Hepatocyte (in vitro differentiated cells): ENCODE measurements around the gene WASF3. TPM values are rescaled to one million over a fixed set of nuclear protein-coding genes. Genes with fewer than 3 reads are reported as not detected.

Experiments used
- DNase-seq: peaks from one replicate; pipeline ENCODE4 v3.0.0-alpha.2; 2016; ENCODE audit warnings: low spot score
- H2AFZ ChIP-seq: fragments of 200-600 bp; sonication (generic); 2 replicates; pipeline ENCODE4 v1.6.0; 2016; ENCODE audit warnings: antibody characterized with exemption, mild to moderate bottlenecking
- H3K27ac ChIP-seq: fragments of 200-600 bp; sonication (generic); 2 replicates; pipeline ENCODE4 v1.5.1; 2016; ENCODE audit warnings: mild to moderate bottlenecking
- H3K27me3 ChIP-seq: fragments of 200-600 bp; sonication (generic); 2 replicates; pipeline ENCODE4 v1.6.1; 2016
- H3K36me3 ChIP-seq: fragments of 200-600 bp; sonication (generic); replicated peaks from 2 replicates; pipeline ENCODE4 v1.5.1; 2016; ENCODE audit warnings: low read depth; ENCODE audit not compliant: insufficient read depth
- H3K4me1 ChIP-seq: fragments of 200-600 bp; sonication (generic); 2 replicates; pipeline ENCODE4 v1.5.1; 2016; ENCODE audit warnings: mild to moderate bottlenecking, moderate library complexity; ENCODE audit not compliant: insufficient read depth
- H3K4me2 ChIP-seq: fragments of 200-600 bp; sonication (generic); 2 replicates; pipeline ENCODE4 v1.6.0; 2016
- H3K4me3 ChIP-seq: fragments of 200-600 bp; sonication (generic); 2 replicates; pipeline ENCODE4 v1.5.1; 2016; ENCODE audit warnings: mild to moderate bottlenecking
- H3K79me2 ChIP-seq: fragments of 200-600 bp; sonication (generic); 2 replicates; pipeline ENCODE4 v1.6.0; 2017; ENCODE audit warnings: mild to moderate bottlenecking
- H3K9me2 ChIP-seq: fragments of 200-600 bp; sonication (generic); replicated peaks from 2 replicates; pipeline ENCODE4 v1.6.0; 2017; ENCODE audit warnings: mild to moderate bottlenecking; ENCODE audit not compliant: insufficient read depth
- H3K9me3 ChIP-seq: fragments of 200-600 bp; sonication (generic); 2 replicates; pipeline ENCODE4 v1.5.1; 2016; ENCODE audit warnings: low read depth, mild to moderate bottlenecking
- H4K20me1 ChIP-seq: fragments of 200-600 bp; sonication (generic); 2 replicates; pipeline ENCODE4 v1.6.0; 2016; ENCODE audit warnings: mild to moderate bottlenecking; ENCODE audit not compliant: insufficient read depth, poor library complexity, severe bottlenecking
- EZH2 ChIP-seq: fragments of 200-600 bp; sonication (generic); IDR thresholded peaks from 2 replicates; pipeline ENCODE4 v1.6.1; 2016; ENCODE audit warnings: antibody characterized with exemption, mild to moderate bottlenecking, borderline replicate concordance
- EZH2phosphoT487 ChIP-seq: fragments of 200-600 bp; sonication (generic); IDR thresholded peaks from one replicate; pipeline ENCODE4 v1.6.1; 2018; ENCODE audit warnings: antibody characterized with exemption, mild to moderate bottlenecking, low read depth, moderate library complexity; ENCODE audit not compliant: unreplicated experiment, severe bottlenecking
- WGBS: methylation state at CpG from one replicate; pipeline ENCODE4 v1.1.6; 2016; ENCODE audit warnings: low lambda C conversion rate; ENCODE audit errors: missing lambda C conversion rate; 5-methylcytosine and 5-hydroxymethylcytosine counted together
- polyA plus RNA-seq: library from polyadenylated mRNA; unstranded; fragments of >200 nt; fragmentation: Nextera tagmentation; extraction: Ambion mirVana; gene quantifications from 2 replicates; pipeline ENCODE4 v1.2.1, GENCODE V29; 2016
- total RNA-seq: library from RNA; depleted of rRNA; stranded (reverse); fragments of >200 nt; gene quantifications from 2 replicates; pipeline ENCODE4 v1.2.3, GENCODE V29; 2014
- TF ChIP-seq, protein P1 (sequence below): fragments of 200-600 bp; sonication (generic); IDR thresholded peaks from 2 replicates; pipeline ENCODE4 v1.5.1; 2016; ENCODE audit warnings: antibody characterized with exemption, mild to moderate bottlenecking; ENCODE audit not compliant: poor library complexity

The WASF3 gene
- total and polyA plus RNA-seq, 2 experiments from 2014 or later: 10.4 to 17.8 TPM

GRCh38 chr13:26646603-26647002 lies 89.1 kb downstream of the WASF3 start:
- Histone ChIP-seq H3K4me3 (no peak overlapping the region), H3K4me2 (no peak overlapping the region), H3K79me2 (no peaks in the 10 kb centered on the region), H3K4me1 (no peaks in the 10 kb centered on the region), H4K20me1 (no peaks in the 10 kb centered on the region), H3K27me3 (no peaks in the 10 kb centered on the region), H3K9me3 (peaks cover 13% of the 10 kb centered on the region), H3K36me3 (no peaks in the 10 kb centered on the region), H3K27ac (no peak overlapping the region), H2AFZ (no peak overlapping the region), H3K9me2 (no peaks in the 10 kb centered on the region)
- no peak for DNase-seq
- TF ChIP-seq, protein P1, sequence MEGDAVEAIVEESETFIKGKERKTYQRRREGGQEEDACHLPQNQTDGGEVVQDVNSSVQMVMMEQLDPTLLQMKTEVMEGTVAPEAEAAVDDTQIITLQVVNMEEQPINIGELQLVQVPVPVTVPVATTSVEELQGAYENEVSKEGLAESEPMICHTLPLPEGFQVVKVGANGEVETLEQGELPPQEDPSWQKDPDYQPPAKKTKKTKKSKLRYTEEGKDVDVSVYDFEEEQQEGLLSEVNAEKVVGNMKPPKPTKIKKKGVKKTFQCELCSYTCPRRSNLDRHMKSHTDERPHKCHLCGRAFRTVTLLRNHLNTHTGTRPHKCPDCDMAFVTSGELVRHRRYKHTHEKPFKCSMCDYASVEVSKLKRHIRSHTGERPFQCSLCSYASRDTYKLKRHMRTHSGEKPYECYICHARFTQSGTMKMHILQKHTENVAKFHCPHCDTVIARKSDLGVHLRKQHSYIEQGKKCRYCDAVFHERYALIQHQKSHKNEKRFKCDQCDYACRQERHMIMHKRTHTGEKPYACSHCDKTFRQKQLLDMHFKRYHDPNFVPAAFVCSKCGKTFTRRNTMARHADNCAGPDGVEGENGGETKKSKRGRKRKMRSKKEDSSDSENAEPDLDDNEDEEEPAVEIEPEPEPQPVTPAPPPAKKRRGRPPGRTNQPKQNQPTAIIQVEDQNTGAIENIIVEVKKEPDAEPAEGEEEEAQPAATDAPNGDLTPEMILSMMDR: no peak
- no peak for TF ChIP-seq EZH2
- TF ChIP-seq EZH2phosphoT487: no peak

DNA sequence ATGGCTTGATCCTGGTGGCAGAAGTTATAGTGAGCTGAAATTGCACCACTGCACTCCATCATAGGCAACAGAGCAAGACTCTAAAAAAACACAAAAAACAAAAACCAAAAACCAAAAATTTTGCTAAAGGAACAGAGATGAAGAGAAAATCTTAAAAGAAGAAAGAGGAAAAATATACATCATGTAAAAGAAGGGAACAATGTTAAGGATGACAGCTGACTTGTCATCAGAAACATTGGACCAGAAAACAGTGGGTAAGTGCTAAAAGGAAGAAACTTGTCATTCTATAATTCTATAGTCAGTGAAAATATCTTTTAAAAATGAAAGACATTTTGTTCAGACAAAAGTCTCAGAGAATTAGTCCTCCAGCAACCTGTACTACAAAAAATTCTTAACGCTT lies 93.8 kb downstream of the WASF3 start:
- no peaks in the 10 kb centered on the region for H3K79me2 ChIP-seq

GRCh38 chr13:26653310-26653709 lies 95.8 kb downstream of the WASF3 start:
- Histone ChIP-seq H3K4me3 (no peak overlapping the region), H3K27ac (no peak overlapping the region), H3K9me3 (peaks cover 13% of the 10 kb centered on the region), H3K27me3 (no peaks in the 10 kb centered on the region), H3K4me1 (no peaks in the 10 kb centered on the region), H3K36me3 (no peaks in the 10 kb centered on the region), H4K20me1 (no peaks in the 10 kb centered on the region), H3K9me2 (no peaks in the 10 kb centered on the region), H2AFZ (no peak overlapping the region), H3K79me2 (no peaks in the 10 kb centered on the region), H3K4me2 (no peak overlapping the region)
- no peak for DNase-seq
- TF ChIP-seq EZH2: no peak
- TF ChIP-seq, protein P1: no peak
- TF ChIP-seq EZH2phosphoT487: no peak
- 93% methylated on average over 4 of the region's 4 CpGs for WGBS

More for the DNA sequence above, 93.8 kb downstream of the WASF3 start:
- Histone ChIP-seq H3K4me2 (no peak overlapping the region), H3K4me1 (no peaks in the 10 kb centered on the region), H3K4me3 (no peak overlapping the region), H3K36me3 (no peaks in the 10 kb centered on the region), H3K9me2 (no peaks in the 10 kb centered on the region), H3K9me3 (peaks cover 13% of the 10 kb centered on the region), H4K20me1 (no peaks in the 10 kb centered on the region), H2AFZ (no peak overlapping the region), H3K27me3 (no peaks in the 10 kb centered on the region), H3K27ac (no peak overlapping the region)
- no peak for TF ChIP-seq EZH2phosphoT487
- TF ChIP-seq, protein P1: no peak
- WGBS: 100% methylated on average over 1 of the region's 1 CpG
- DNase-seq: no peak

- Histone ChIP-seq H4K20me1 (no peaks in the 10 kb centered on the region), H3K4me1 (no peaks in the 10 kb centered on the region), H3K36me3 (no peaks in the 10 kb centered on the region), H3K4me2 (no peak overlapping the region), H3K27ac (no peak overlapping the region), H3K4me3 (no peak overlapping the region), H3K79me2 (no peaks in the 10 kb centered on the region), H2AFZ (no peak overlapping the region), H3K9me3 (peaks cover 13% of the 10 kb centered on the region), H3K9me2 (no peaks in the 10 kb centered on the region), H3K27me3 (no peaks in the 10 kb centered on the region)
- no peak for DNase-seq
- 92% methylated on average over 4 of the region's 4 CpGs for WGBS
- TF ChIP-seq EZH2phosphoT487: no peak
- TF ChIP-seq, protein P1: no peak
- no peak for TF ChIP-seq EZH2
Measured at GRCh38 chr13:26653842-26654241, 96.4 kb downstream of the WASF3 start.
